ENCODE data around the gene DBNL.

Gene DBNL

DNA sequence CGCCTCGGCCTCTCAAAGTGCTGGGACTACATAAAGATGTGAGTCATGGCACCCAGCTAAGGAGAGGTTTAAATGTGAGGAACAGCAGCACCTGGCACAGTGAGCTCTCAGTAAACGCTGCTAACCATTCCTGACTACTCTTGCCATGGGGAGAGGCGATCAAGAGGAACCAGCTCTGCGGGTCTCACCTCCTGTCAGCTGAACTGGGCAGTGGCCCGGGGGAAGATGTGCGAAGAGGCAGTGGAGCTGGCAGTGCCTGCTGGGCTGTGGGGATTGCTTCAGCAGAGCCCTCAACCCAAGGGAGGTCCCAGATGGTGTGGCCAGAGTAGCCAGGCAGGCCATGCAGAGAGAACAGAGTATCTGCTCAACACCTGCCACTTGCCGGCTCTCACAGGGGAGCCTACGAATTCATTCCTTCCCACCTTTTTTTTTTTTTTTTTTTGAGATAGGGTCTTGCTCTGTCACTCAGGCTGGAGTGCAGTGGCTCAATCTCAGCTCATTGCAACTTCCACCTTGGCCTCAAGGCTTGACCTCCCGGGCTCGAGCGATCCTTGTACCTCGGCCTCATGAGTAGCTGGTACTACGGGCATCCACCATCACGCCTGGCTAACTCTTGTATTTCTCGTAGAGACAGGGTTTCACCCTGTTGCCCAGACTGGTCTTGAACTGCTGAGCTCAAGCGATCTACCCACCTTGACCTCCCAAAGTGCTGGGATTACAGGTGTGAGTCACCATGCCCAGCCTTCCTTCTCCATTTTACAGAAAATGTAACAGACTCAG, 31.0 kb downstream of the DBNL start (continued):
- TF ChIP-seq, protein P1, sequence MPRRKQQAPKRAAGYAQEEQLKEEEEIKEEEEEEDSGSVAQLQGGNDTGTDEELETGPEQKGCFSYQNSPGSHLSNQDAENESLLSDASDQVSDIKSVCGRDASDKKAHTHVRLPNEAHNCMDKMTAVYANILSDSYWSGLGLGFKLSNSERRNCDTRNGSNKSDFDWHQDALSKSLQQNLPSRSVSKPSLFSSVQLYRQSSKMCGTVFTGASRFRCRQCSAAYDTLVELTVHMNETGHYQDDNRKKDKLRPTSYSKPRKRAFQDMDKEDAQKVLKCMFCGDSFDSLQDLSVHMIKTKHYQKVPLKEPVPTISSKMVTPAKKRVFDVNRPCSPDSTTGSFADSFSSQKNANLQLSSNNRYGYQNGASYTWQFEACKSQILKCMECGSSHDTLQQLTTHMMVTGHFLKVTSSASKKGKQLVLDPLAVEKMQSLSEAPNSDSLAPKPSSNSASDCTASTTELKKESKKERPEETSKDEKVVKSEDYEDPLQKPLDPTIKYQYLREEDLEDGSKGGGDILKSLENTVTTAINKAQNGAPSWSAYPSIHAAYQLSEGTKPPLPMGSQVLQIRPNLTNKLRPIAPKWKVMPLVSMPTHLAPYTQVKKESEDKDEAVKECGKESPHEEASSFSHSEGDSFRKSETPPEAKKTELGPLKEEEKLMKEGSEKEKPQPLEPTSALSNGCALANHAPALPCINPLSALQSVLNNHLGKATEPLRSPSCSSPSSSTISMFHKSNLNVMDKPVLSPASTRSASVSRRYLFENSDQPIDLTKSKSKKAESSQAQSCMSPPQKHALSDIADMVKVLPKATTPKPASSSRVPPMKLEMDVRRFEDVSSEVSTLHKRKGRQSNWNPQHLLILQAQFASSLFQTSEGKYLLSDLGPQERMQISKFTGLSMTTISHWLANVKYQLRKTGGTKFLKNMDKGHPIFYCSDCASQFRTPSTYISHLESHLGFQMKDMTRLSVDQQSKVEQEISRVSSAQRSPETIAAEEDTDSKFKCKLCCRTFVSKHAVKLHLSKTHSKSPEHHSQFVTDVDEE (CRISPR knock-in tag; IDR thresholded peaks at IDR 0.05) = no peak
- TF ChIP-seq GLIS3 (CRISPR knock-in tag; IDR thresholded peaks at IDR 0.05) (no peak), BACH2 (CRISPR knock-in tag; IDR thresholded peaks at IDR 0.05; ENCODE audit: borderline replicate concordance) (no peak), RARB (CRISPR knock-in tag; IDR thresholded peaks at IDR 0.05) (no peak), ZFP3 (CRISPR knock-in tag; IDR thresholded peaks at IDR 0.05) (no peak), ZNF70 (CRISPR knock-in tag; IDR thresholded peaks at IDR 0.05) (no peak), ZNF8 (CRISPR knock-in tag; IDR thresholded peaks at IDR 0.05) (no peak), SNAI2 (CRISPR knock-in tag; IDR thresholded peaks at IDR 0.05) (no peak)

DNA sequence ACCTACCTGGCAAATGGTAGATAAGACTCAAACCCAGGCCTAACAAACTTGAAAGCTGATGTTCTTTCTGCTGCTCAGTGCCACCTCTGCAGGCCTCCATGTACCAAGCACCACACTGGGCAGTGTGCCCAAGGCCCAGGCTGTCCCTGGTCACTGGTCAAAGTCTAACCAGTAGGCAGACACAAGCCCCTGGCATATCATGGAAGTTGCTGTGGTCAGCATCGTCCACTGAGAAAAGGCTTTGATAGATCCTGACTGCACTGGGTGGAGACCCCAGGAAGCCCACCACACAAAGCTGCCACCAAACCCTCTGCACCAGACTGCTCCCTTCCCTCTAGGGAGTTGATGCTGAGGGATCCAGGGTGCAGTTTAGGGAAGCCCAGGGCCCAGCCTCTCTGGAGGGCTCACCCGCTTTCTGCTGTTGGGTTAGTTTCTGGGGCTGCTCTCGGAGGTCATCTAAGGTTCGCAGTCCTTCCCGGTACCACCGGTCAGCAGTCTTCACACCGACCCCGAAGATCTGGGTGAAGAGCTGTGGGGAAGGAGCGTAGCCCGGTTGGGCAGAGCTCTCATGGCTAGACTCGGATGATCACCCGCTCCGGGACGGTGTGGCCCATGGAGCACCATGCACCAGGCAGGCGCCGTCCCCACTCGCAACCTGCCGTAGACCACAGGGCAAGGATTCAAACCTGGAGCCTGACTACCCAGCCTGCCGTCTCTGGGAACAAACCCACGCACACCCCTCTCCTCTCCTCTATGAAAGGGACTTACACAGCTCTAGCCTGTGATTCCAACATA, 31.8 kb downstream of the DBNL start:
- no peak for ATAC-seq
- TF ChIP-seq, protein P1 (CRISPR knock-in tag; IDR thresholded peaks at IDR 0.05) = no peak
- TF ChIP-seq PPARA (CRISPR knock-in tag; IDR thresholded peaks at IDR 0.05; ENCODE audit: borderline replicate concordance) (no peak), ZFP3 (CRISPR knock-in tag; IDR thresholded peaks at IDR 0.05) (no peak)

DNA sequence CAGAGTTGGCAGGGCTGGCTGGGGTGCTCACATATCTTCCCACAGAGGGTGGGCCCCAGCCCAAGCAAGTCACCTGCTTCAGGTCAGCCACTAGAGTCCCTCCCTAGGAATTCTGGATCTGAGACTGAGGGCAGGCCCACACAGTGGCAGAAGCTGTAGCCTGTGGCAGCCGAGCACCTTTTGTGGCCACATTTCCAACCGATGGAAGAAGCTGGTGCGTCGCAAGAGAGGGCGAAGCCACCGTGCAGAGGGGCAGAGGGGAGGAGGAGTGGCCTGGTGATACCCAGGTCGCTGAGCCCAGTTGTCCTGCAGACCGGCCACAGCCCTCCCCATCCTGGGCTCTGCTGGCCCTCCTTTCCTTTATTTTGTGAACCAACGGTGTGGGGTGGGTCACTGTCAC, 32.6 kb downstream of the DBNL start:
- no peak for TF ChIP-seq ARNTL (CRISPR knock-in tag; IDR thresholded peaks at IDR 0.05; ENCODE audit: borderline replicate concordance, low read depth)
- no peak for TF ChIP-seq PPARA (CRISPR knock-in tag; IDR thresholded peaks at IDR 0.05; ENCODE audit: borderline replicate concordance)
- TF ChIP-seq, protein P2, sequence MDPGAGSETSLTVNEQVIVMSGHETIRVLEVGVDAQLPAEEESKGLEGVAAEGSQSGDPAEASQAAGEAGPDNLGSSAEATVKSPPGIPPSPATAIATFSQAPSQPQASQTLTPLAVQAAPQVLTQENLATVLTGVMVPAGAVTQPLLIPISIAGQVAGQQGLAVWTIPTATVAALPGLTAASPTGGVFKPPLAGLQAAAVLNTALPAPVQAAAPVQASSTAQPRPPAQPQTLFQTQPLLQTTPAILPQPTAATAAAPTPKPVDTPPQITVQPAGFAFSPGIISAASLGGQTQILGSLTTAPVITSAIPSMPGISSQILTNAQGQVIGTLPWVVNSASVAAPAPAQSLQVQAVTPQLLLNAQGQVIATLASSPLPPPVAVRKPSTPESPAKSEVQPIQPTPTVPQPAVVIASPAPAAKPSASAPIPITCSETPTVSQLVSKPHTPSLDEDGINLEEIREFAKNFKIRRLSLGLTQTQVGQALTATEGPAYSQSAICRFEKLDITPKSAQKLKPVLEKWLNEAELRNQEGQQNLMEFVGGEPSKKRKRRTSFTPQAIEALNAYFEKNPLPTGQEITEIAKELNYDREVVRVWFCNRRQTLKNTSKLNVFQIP (CRISPR knock-in tag; IDR thresholded peaks at IDR 0.05; ENCODE audit: borderline replicate concordance, low read depth) = no peak
- TF ChIP-seq, protein P3, sequence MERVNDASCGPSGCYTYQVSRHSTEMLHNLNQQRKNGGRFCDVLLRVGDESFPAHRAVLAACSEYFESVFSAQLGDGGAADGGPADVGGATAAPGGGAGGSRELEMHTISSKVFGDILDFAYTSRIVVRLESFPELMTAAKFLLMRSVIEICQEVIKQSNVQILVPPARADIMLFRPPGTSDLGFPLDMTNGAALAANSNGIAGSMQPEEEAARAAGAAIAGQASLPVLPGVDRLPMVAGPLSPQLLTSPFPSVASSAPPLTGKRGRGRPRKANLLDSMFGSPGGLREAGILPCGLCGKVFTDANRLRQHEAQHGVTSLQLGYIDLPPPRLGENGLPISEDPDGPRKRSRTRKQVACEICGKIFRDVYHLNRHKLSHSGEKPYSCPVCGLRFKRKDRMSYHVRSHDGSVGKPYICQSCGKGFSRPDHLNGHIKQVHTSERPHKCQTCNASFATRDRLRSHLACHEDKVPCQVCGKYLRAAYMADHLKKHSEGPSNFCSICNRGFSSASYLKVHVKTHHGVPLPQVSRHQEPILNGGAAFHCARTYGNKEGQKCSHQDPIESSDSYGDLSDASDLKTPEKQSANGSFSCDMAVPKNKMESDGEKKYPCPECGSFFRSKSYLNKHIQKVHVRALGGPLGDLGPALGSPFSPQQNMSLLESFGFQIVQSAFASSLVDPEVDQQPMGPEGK (CRISPR knock-in tag; IDR thresholded peaks at IDR 0.05; ENCODE audit: borderline replicate concordance) = no peak
- no peak for TF ChIP-seq CSDC2 (CRISPR knock-in tag; IDR thresholded peaks at IDR 0.05)
- no peak for TF ChIP-seq TOX (CRISPR knock-in tag; IDR thresholded peaks at IDR 0.05; ENCODE audit: borderline replicate concordance)
- TF ChIP-seq OSR1 (CRISPR knock-in tag; IDR thresholded peaks at IDR 0.05) = no peak
- TF ChIP-seq ZFP30 (CRISPR knock-in tag; IDR thresholded peaks at IDR 0.05) = no peak
- TF ChIP-seq, protein P4, sequence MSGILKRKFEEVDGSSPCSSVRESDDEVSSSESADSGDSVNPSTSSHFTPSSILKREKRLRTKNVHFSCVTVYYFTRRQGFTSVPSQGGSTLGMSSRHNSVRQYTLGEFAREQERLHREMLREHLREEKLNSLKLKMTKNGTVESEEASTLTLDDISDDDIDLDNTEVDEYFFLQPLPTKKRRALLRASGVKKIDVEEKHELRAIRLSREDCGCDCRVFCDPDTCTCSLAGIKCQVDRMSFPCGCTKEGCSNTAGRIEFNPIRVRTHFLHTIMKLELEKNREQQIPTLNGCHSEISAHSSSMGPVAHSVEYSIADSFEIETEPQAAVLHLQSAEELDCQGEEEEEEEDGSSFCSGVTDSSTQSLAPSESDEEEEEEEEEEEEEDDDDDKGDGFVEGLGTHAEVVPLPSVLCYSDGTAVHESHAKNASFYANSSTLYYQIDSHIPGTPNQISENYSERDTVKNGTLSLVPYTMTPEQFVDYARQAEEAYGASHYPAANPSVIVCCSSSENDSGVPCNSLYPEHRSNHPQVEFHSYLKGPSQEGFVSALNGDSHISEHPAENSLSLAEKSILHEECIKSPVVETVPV (CRISPR knock-in tag; IDR thresholded peaks at IDR 0.05) = no peak
- ATAC-seq = no peak
